Measurements from ENCODE around the gene STIP1.

DNA sequence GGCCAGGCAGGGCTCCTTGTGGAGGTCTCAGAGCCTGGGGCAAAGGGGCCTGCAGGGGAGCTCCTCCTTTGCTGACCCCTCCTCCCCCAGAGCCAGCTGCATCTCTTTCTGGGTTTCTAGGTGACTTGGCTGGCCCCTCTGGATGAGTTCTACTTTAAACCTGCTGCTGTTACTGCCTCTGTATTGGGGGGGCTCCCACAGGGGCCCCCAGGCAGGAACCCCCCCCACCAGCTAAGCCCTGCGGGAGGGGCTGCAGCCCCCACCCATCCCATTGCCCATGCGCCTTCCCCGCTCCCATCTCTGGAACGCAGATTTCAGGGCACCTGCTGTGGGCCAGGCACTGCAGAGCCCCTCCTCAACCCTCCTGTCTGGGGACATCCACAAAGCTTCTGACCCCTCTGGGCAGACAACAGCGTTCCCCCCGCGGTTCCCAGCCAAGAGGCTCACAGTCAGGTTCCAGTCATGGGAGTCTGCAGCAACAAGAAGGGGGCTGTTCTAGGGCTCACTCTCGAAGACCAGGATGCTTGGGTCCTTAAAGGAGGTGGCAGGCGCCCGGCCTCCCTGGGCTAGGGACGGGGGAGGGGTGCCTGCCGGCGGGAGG, 64.5 kb downstream of the STIP1 start:
- TF ChIP-seq, protein P1, sequence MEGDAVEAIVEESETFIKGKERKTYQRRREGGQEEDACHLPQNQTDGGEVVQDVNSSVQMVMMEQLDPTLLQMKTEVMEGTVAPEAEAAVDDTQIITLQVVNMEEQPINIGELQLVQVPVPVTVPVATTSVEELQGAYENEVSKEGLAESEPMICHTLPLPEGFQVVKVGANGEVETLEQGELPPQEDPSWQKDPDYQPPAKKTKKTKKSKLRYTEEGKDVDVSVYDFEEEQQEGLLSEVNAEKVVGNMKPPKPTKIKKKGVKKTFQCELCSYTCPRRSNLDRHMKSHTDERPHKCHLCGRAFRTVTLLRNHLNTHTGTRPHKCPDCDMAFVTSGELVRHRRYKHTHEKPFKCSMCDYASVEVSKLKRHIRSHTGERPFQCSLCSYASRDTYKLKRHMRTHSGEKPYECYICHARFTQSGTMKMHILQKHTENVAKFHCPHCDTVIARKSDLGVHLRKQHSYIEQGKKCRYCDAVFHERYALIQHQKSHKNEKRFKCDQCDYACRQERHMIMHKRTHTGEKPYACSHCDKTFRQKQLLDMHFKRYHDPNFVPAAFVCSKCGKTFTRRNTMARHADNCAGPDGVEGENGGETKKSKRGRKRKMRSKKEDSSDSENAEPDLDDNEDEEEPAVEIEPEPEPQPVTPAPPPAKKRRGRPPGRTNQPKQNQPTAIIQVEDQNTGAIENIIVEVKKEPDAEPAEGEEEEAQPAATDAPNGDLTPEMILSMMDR (IDR thresholded peaks at IDR 0.05): no peak
- TF ChIP-seq POLR2A (IDR thresholded peaks at IDR 0.05): no peak
